Activated T-helper 1 cell treated with anti-CD3 and anti-CD28 coated beads, Interleukin-12 subunit alpha, Interleukin-12 subunit beta, Interleukin-2, Interleukin-4 antibody, amounts not matched to agents 30 ng/mL and 10 ng/mL and 1 ng/mL, durations not matched to agents 14 hours and 24 hours and 36 hours (primary cell): ENCODE measurements around the gene BNIPL. TPM values are rescaled to one million over a fixed set of nuclear protein-coding genes. Genes with fewer than 3 reads are reported as not detected.

Experiments used
- DNase-seq: peaks from one replicate; pipeline ENCODE4 v3.0.0; 2021; ENCODE audit warnings: low spot score
- H3K27ac Mint-ChIP-seq: one replicate; pipeline ENCODE4 v1.8.0; 2021; ENCODE audit warnings: mild to moderate bottlenecking, mixed read lengths
- H3K27me3 Mint-ChIP-seq: one replicate; pipeline ENCODE4 v1.8.0; 2022; ENCODE audit warnings: mild to moderate bottlenecking, moderate library complexity, mixed read lengths; ENCODE audit not compliant: insufficient read depth
- H3K36me3 Mint-ChIP-seq: one replicate; pipeline ENCODE4 v1.8.0; 2021; ENCODE audit warnings: low read depth, mixed read lengths
- H3K4me1 Mint-ChIP-seq: one replicate; pipeline ENCODE4 v1.8.0; 2021; ENCODE audit warnings: low read depth, mixed read lengths
- H3K4me3 Mint-ChIP-seq: one replicate; pipeline ENCODE4 v1.8.0; 2021; ENCODE audit warnings: mild to moderate bottlenecking, moderate library complexity, mixed read lengths
- H3K9me3 Mint-ChIP-seq: one replicate; pipeline ENCODE4 v1.8.0; 2021; ENCODE audit warnings: mixed read lengths
- intact Hi-C: fragments of 100-400 bp; cut with micrococcal nuclease; formaldehyde crosslinking; loops from one replicate; pipeline ENCODE4 v1.15.1; 2024
- total RNA-seq: library from RNA; stranded (reverse); gene quantifications from 2 replicates; pipeline ENCODE4 v1.2.3, GENCODE V29; 2022

BNIPL gene
- total RNA-seq, 1 donor from 2014 or later, result 0.70 TPM

- Mint-ChIP-seq H3K4me3 (peak overlapping the region; percentile 15), H3K27me3 (no peaks in the 10 kb centered on the region), H3K27ac (no peak overlapping the region), H3K4me1 (peaks cover 62% of the 10 kb centered on the region), H3K36me3 (peaks cover 30% of the 10 kb centered on the region), H3K9me3 (no peaks in the 10 kb centered on the region)
- DNase-seq, result no peak
- intact Hi-C loops, result no loop called here
Measured at GRCh38 chr1:151050051-151050688, 13.8 kb downstream of the BNIPL start.

GRCh38 chr1:151051356-151052009 is 15.1 kb downstream of the BNIPL start:
- Mint-ChIP-seq H3K4me1 (peaks cover 66% of the 10 kb centered on the region), H3K27ac (peak overlapping the region; percentile 40), H3K36me3 (peaks cover 40% of the 10 kb centered on the region), H3K4me3 (no peak overlapping the region), H3K27me3 (no peaks in the 10 kb centered on the region), H3K9me3 (no peaks in the 10 kb centered on the region)
- intact Hi-C loops, result no loop called here
- DNase-seq, result no peak

- Mint-ChIP-seq H3K27me3 (no peaks in the 10 kb centered on the region), H3K36me3 (peaks cover 62% of the 10 kb centered on the region), H3K4me3 (peak overlapping the region; percentile 95), H3K4me1 (peaks cover 59% of the 10 kb centered on the region), H3K9me3 (no peaks in the 10 kb centered on the region), H3K27ac (peak overlapping the region; percentile 97)
- no peak for DNase-seq
- intact Hi-C loops, result loop anchor here (5.0 kb wide), 6 partner anchors 128 to 493 kb away; partner anchors contain the start of genes ENSA, PI4KB, RFX5 and SETDB1
Measured at GRCh38 chr1:151054971-151055547, 18.7 kb downstream of the BNIPL start.

GRCh38 chr1:151055581-151055980 is 19.2 kb downstream of the BNIPL start:
- peak overlapping the region; percentile 95 for H3K4me3 Mint-ChIP-seq
- H3K4me1 Mint-ChIP-seq, result peaks cover 59% of the 10 kb centered on the region
- H3K36me3 Mint-ChIP-seq, result peaks cover 61% of the 10 kb centered on the region
- no peak for DNase-seq
- intact Hi-C loops, result loop anchor here (5.0 kb wide), 6 partner anchors 128 to 493 kb away; partner anchors contain the start of genes ENSA, PI4KB, RFX5 and SETDB1
- peak overlapping the region; percentile 97 for H3K27ac Mint-ChIP-seq
- no peaks in the 10 kb centered on the region for H3K9me3 Mint-ChIP-seq
- H3K27me3 Mint-ChIP-seq, result no peaks in the 10 kb centered on the region

- H3K4me3 Mint-ChIP-seq, result peak overlapping the region; percentile 95
- peaks cover 56% of the 10 kb centered on the region for H3K36me3 Mint-ChIP-seq
- H3K4me1 Mint-ChIP-seq, result peaks cover 63% of the 10 kb centered on the region
- no peaks in the 10 kb centered on the region for H3K27me3 Mint-ChIP-seq
- H3K27ac Mint-ChIP-seq, result peak overlapping the region; percentile 97
- intact Hi-C loops, result loop anchor here (2.0 to 5.0 kb wide), 7 partner anchors 129 to 494 kb away; partner anchors contain the start of genes ENSA, PI4KB, PSMD4 and RFX5
- peak; percentile 36 for DNase-seq
- no peaks in the 10 kb centered on the region for H3K9me3 Mint-ChIP-seq
Measured at GRCh38 chr1:151056149-151056548, 19.8 kb downstream of the BNIPL start.

GRCh38 chr1:151058692-151059091 is 22.3 kb downstream of the BNIPL start:
- intact Hi-C loops, result loop anchor here (1.0 to 5.0 kb wide), 9 partner anchors 12 to 496 kb away; partner anchors contain the start of genes ENSA, GABPB2, PI4KB and RFX5

GRCh38 chr1:151059109-151060006 is 23.0 kb downstream of the BNIPL start, which contains the start of gene CDC42SE1:
Gene CDC42SE1, minus strand, starts transcription at chr1:151059622. Its CDS starts 3,892 bp downstream, at chr1:151055730.
- H3K4me3 Mint-ChIP-seq, result peak within 1 kb of the TSS; percentile 95

More at GRCh38 chr1:151058692-151059091, 22.3 kb downstream of the BNIPL start:
- H3K9me3 Mint-ChIP-seq, result no peaks in the 10 kb centered on the region
- no peak for DNase-seq
- peak overlapping the region; percentile 95 for H3K4me3 Mint-ChIP-seq
- peaks cover 48% of the 10 kb centered on the region for H3K36me3 Mint-ChIP-seq
- peak overlapping the region; percentile 97 for H3K27ac Mint-ChIP-seq
- no peaks in the 10 kb centered on the region for H3K27me3 Mint-ChIP-seq
- H3K4me1 Mint-ChIP-seq, result peaks cover 67% of the 10 kb centered on the region

GRCh38 chr1:151060007-151060656 is 23.7 kb downstream of the BNIPL start, which contains the start of gene MLLT11:
Gene MLLT11, plus strand, starts transcription at chr1:151060397. Its CDS starts 6,828 bp downstream, at chr1:151067225.
- peaks cover 56% of the 10 kb centered on the region for H3K4me1 Mint-ChIP-seq
- intact Hi-C loops, result no loop called here

More at GRCh38 chr1:151059109-151060006, 23.0 kb downstream of the BNIPL start, which contains the start of gene CDC42SE1:
- peaks cover 64% of the 10 kb centered on the region for H3K4me1 Mint-ChIP-seq
- H3K27ac Mint-ChIP-seq, result peak within 1 kb of the TSS; percentile 97
- peak; percentile 81 for DNase-seq
- peaks cover 45% of the 10 kb centered on the region for H3K36me3 Mint-ChIP-seq
- no peaks in the 10 kb centered on the region for H3K27me3 Mint-ChIP-seq
- H3K9me3 Mint-ChIP-seq, result no peaks in the 10 kb centered on the region
- intact Hi-C loops, result loop anchor here (1.0 to 5.0 kb wide), 9 partner anchors 11 to 497 kb away; partner anchors contain the start of genes ENSA, GABPB2, PI4KB and RFX5

GRCh38 chr1:151060657-151061421 is 24.5 kb downstream of the BNIPL start:
- Mint-ChIP-seq H3K4me1 (peaks cover 49% of the 10 kb centered on the region), H3K9me3 (no peaks in the 10 kb centered on the region)

More at GRCh38 chr1:151060007-151060656, 23.7 kb downstream of the BNIPL start, which contains the start of gene MLLT11:
- H3K27ac Mint-ChIP-seq, result peak within 1 kb of the TSS; percentile 97
- H3K36me3 Mint-ChIP-seq, result peaks cover 42% of the 10 kb centered on the region
- H3K27me3 Mint-ChIP-seq, result no peaks in the 10 kb centered on the region
- no peak for DNase-seq
- H3K4me3 Mint-ChIP-seq, result peak within 1 kb of the TSS; percentile 95
- H3K9me3 Mint-ChIP-seq, result no peaks in the 10 kb centered on the region

GRCh38 chr1:151061704-151062103 is 25.3 kb downstream of the BNIPL start:
- peaks cover 30% of the 10 kb centered on the region for H3K36me3 Mint-ChIP-seq
- H3K4me1 Mint-ChIP-seq, result peaks cover 41% of the 10 kb centered on the region
- H3K27me3 Mint-ChIP-seq, result no peaks in the 10 kb centered on the region
- no peak for DNase-seq
- peak overlapping the region; percentile 95 for H3K4me3 Mint-ChIP-seq
- no peaks in the 10 kb centered on the region for H3K9me3 Mint-ChIP-seq
- intact Hi-C loops, result no loop called here
- H3K27ac Mint-ChIP-seq, result no peak overlapping the region

More at GRCh38 chr1:151060657-151061421, 24.5 kb downstream of the BNIPL start:
- H3K27me3 Mint-ChIP-seq, result no peaks in the 10 kb centered on the region
- H3K4me3 Mint-ChIP-seq, result peak overlapping the region; percentile 95
- DNase-seq, result no peak
- intact Hi-C loops, result no loop called here
- peaks cover 36% of the 10 kb centered on the region for H3K36me3 Mint-ChIP-seq
- H3K27ac Mint-ChIP-seq, result peak overlapping the region; percentile 97
